ENCODE data around the gene SPATA31C1.
A peak's percentile ranks its signal among the peaks of the same experiment; 100 is the strongest.
"Not testable (repeated sequence)": the region's sequence is repeated elsewhere in the genome, so short reads cannot be mapped to it uniquely, and the experiment has no call there.

The SPATA31C1 gene

GRCh38 chr9:87938336-87938735, 20.6 kb downstream of the SPATA31C1 start:
- in situ Hi-C loops (cut with HindIII; ENCODE audit: low pct_unique_long_range_greater_than_20kb, low sequenced_read_pairs); DNase-seq (ENCODE audit: low read depth in 1 of 2, low spot score in 1 of 2): not testable (repeated sequence)

- in situ Hi-C loops (cut with HindIII; ENCODE audit: low pct_unique_long_range_greater_than_20kb, low sequenced_read_pairs); DNase-seq (ENCODE audit: low read depth in 1 of 2, low spot score in 1 of 2): not testable (repeated sequence)
Observed at GRCh38 chr9:87939096-87939495, 21.3 kb downstream of the SPATA31C1 start.

GRCh38 chr9:87944096-87944495, 26.3 kb downstream of the SPATA31C1 start:
- in situ Hi-C loops (cut with HindIII; ENCODE audit: low pct_unique_long_range_greater_than_20kb, low sequenced_read_pairs): no loop called here
- no peak for TF ChIP-seq JUND (IDR thresholded peaks at IDR 0.05; ENCODE audit: low read depth)
- no peak for DNase-seq (ENCODE audit: low read depth in 1 of 2, low spot score in 1 of 2)

- DNase-seq (ENCODE audit: low read depth in 1 of 2, low spot score in 1 of 2): no peak
- TF ChIP-seq JUND (IDR thresholded peaks at IDR 0.05; ENCODE audit: low read depth): no peak
- in situ Hi-C loops (cut with HindIII; ENCODE audit: low pct_unique_long_range_greater_than_20kb, low sequenced_read_pairs): no loop called here
Observed at GRCh38 chr9:87944682-87945081, 26.9 kb downstream of the SPATA31C1 start.

- no peak for DNase-seq (ENCODE audit: low read depth in 1 of 2, low spot score in 1 of 2)
- in situ Hi-C loops (cut with HindIII; ENCODE audit: low pct_unique_long_range_greater_than_20kb, low sequenced_read_pairs): no loop called here
- TF ChIP-seq JUND (IDR thresholded peaks at IDR 0.05; ENCODE audit: low read depth): no peak
Observed at GRCh38 chr9:87950296-87950695, 32.5 kb downstream of the SPATA31C1 start.

- DNase-seq (ENCODE audit: low read depth in 1 of 2, low spot score in 1 of 2): peak; percentile 44 to 57
- no peak for TF ChIP-seq JUND (IDR thresholded peaks at IDR 0.05; ENCODE audit: low read depth)
- in situ Hi-C loops (cut with HindIII; ENCODE audit: low pct_unique_long_range_greater_than_20kb, low sequenced_read_pairs): no loop called here
Observed at GRCh38 chr9:87950765-87951488, 33.2 kb downstream of the SPATA31C1 start.

GRCh38 chr9:87954230-87954629, 36.5 kb downstream of the SPATA31C1 start:
- in situ Hi-C loops (cut with HindIII; ENCODE audit: low pct_unique_long_range_greater_than_20kb, low sequenced_read_pairs): no loop called here
- no peak for TF ChIP-seq JUND (IDR thresholded peaks at IDR 0.05; ENCODE audit: low read depth)
- no peak for DNase-seq (ENCODE audit: low read depth in 1 of 2, low spot score in 1 of 2)

- in situ Hi-C loops (cut with HindIII; ENCODE audit: low pct_unique_long_range_greater_than_20kb, low sequenced_read_pairs): no loop called here
- TF ChIP-seq JUND (IDR thresholded peaks at IDR 0.05; ENCODE audit: low read depth): no peak
- no peak for DNase-seq (ENCODE audit: low read depth in 1 of 2, low spot score in 1 of 2)
Observed at GRCh38 chr9:87957839-87958238, 40.1 kb downstream of the SPATA31C1 start.

GRCh38 chr9:87958591-87958990, 40.8 kb downstream of the SPATA31C1 start:
- TF ChIP-seq JUND (IDR thresholded peaks at IDR 0.05; ENCODE audit: low read depth): no peak
- in situ Hi-C loops (cut with HindIII; ENCODE audit: low pct_unique_long_range_greater_than_20kb, low sequenced_read_pairs): no loop called here
- no peak for DNase-seq (ENCODE audit: low read depth in 1 of 2, low spot score in 1 of 2)

GRCh38 chr9:87959916-87960581, 42.3 kb downstream of the SPATA31C1 start:
- TF ChIP-seq JUND (IDR thresholded peaks at IDR 0.05; ENCODE audit: low read depth): no peak
- in situ Hi-C loops (cut with HindIII; ENCODE audit: low pct_unique_long_range_greater_than_20kb, low sequenced_read_pairs): no loop called here
- no peak for DNase-seq (ENCODE audit: low read depth in 1 of 2, low spot score in 1 of 2)

- DNase-seq (ENCODE audit: low read depth in 1 of 2, low spot score in 1 of 2): no peak
- TF ChIP-seq JUND (IDR thresholded peaks at IDR 0.05; ENCODE audit: low read depth): no peak
- in situ Hi-C loops (cut with HindIII; ENCODE audit: low pct_unique_long_range_greater_than_20kb, low sequenced_read_pairs): no loop called here
Observed at GRCh38 chr9:87963770-87964169, 46.0 kb downstream of the SPATA31C1 start.

GRCh38 chr9:87964826-87965225, 47.1 kb downstream of the SPATA31C1 start:
- in situ Hi-C loops (cut with HindIII; ENCODE audit: low pct_unique_long_range_greater_than_20kb, low sequenced_read_pairs): no loop called here
- TF ChIP-seq JUND (IDR thresholded peaks at IDR 0.05; ENCODE audit: low read depth): no peak
- DNase-seq (ENCODE audit: low read depth in 1 of 2, low spot score in 1 of 2): no peak

- in situ Hi-C loops (cut with HindIII; ENCODE audit: low pct_unique_long_range_greater_than_20kb, low sequenced_read_pairs): no loop called here
- no peak for TF ChIP-seq JUND (IDR thresholded peaks at IDR 0.05; ENCODE audit: low read depth)
Observed at GRCh38 chr9:87968155-87968554, 50.4 kb downstream of the SPATA31C1 start.

More at GRCh38 chr9:87968155-87968554, 50.4 kb downstream of the SPATA31C1 start:
- DNase-seq (ENCODE audit: low read depth in 1 of 2, low spot score in 1 of 2): no peak

Data from T47D (cell line).